GM19438 (cell line): ENCODE data around the gene TARS2.

Source experiments
- ATAC-seq: cut with Tn5 transposase; IDR thresholded peaks from one replicate; pipeline ENCODE4 v1.9.1; 2021; ENCODE audit warnings: low read depth; ENCODE audit not compliant: unreplicated experiment

TARS2 gene, protein sequence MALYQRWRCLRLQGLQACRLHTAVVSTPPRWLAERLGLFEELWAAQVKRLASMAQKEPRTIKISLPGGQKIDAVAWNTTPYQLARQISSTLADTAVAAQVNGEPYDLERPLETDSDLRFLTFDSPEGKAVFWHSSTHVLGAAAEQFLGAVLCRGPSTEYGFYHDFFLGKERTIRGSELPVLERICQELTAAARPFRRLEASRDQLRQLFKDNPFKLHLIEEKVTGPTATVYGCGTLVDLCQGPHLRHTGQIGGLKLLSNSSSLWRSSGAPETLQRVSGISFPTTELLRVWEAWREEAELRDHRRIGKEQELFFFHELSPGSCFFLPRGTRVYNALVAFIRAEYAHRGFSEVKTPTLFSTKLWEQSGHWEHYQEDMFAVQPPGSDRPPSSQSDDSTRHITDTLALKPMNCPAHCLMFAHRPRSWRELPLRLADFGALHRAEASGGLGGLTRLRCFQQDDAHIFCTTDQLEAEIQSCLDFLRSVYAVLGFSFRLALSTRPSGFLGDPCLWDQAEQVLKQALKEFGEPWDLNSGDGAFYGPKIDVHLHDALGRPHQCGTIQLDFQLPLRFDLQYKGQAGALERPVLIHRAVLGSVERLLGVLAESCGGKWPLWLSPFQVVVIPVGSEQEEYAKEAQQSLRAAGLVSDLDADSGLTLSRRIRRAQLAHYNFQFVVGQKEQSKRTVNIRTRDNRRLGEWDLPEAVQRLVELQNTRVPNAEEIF

DNA sequence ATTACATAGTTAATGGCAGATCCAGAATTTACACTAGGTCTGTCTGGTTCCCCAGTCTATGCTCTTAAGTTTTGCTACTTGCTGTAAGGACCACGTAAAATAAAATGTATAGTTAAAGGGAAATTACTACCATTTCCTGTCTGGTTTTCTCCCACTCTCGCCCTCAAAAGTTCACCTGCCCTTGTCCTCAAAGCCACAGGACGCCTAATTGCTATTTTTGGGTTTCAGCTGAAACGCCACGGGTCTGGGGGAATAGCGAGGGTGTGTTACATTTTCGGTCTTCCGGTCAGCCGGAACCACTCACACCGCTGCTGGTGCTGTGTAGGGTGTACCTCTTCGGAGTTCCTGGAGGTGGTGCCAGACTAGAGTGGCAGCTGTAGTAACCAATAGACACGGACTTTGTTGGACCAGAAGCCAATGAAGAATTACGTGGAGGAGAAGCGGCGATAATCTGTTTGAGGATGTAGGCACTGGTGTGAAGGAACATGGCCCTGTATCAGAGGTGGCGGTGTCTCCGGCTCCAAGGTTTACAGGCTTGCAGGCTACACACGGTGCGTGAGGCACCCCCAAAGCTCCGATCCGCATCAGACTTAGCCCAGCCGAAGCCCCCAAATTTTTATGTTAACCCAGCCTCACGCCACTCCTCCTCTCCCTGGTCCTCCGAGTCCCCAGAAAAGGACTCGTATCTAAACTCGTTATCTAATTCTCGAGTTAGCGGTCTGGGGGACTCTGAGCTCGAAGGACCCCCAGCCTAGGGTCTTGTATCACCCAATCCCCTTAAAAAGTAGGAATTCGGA, at the start of gene TARS2:
Gene TARS2 (plus strand): TSS at position 454 of the 797 bp plus-strand sequence. CDS start 32 bp downstream, at position 486.
- peak; percentile 98 for ATAC-seq

DNA sequence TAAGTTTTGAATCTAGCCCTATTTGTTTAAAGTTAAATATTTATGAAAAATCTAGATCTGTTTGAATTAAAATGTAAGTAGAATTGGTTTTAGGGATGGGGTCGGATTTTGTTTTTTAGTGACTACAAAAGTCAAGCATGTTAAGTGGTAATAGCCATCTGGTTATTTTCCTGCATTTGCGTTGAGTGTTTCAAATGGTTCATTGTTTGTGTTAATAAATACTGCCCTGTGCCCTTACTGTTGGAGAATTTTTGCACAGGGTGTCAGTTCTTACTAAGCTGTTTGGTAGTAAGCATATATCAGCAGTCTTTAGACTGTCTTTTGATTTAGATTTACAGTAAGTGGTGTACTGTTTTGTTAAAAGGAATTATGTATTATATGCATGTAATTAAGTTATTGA, 46.1 kb upstream of the TARS2 start:
- ATAC-seq = no peak

DNA sequence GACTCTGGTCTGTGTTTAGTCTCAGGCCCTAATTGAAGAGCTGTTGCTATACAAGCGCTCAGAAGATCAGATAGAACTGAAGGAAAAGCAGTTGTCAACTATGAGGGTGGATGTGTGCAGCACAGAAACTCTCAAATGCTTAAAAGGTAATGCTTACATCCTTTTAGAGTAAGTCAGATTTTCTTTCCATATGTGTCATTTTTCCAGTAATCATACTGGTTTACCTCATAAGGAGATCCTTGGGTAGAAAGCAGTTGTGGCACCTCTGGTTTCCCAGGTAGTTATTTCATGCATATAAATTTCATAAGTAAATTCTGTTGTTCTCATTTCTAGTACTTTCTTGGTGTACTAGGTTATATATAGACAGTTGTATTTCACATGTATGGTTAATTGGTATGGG, 43.0 kb upstream of the TARS2 start:
- no peak for ATAC-seq

DNA sequence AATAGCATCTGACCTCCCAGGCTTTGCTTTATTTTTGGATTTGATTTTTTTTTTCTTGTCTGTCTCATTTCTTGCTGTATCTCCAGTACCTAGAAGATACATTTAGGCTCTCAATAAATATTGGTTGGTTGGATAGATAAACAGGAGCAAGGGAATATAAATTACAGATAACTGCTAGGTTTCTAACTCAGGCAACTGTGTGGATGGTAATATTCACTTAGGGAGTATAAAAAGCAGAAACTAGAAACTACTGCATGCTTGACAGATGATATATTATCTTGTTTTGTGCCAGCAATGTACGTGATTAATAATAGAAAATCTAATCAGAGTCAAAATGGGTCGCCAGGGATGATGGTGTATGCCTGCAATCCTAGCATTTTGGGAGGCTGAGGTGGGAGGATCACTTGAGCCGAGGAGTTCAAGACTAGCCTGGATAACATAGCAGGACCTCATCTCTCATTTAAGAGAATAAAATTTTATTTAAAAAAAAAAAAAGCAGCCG, 31.0 kb upstream of the TARS2 start:
- no peak for ATAC-seq

DNA sequence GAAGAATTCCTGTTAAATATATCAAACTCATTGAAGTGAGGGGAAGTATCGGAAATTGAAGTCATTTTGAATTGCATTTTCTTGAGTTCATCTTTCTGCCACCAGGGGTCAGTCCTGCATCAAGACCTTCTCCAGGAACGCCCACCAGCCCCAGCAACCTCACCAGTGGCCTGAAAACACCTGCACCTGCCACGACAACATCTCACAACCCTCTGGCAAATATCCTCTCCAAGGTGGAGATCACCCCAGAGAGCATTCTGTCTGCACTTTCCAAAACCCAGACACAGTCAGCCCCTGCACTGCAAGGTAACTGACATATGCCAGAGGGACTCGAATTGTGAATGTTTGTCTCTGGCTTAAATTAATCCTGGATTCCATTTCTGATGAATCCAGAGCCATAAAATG, 22.8 kb upstream of the TARS2 start:
- ATAC-seq = no peak

DNA sequence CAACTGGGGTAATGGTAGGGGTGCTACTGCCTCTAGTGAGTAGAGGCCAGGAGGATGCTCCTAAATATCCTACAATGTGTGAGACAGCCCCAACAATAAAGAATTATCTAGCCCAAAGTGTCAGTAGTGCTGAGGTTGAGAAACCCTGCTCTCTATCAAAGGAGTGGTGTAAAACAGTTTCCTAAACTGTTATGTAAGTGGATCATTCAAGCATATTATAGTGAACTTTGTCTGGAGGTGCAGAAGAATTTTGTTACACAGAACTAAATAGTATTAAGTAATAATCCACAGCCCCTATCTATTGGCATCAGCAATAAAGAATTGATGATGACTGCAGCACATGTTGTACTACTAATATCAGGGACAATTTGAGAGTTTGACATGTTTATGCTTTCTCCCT, 20.3 kb upstream of the TARS2 start:
- no peak for ATAC-seq

DNA sequence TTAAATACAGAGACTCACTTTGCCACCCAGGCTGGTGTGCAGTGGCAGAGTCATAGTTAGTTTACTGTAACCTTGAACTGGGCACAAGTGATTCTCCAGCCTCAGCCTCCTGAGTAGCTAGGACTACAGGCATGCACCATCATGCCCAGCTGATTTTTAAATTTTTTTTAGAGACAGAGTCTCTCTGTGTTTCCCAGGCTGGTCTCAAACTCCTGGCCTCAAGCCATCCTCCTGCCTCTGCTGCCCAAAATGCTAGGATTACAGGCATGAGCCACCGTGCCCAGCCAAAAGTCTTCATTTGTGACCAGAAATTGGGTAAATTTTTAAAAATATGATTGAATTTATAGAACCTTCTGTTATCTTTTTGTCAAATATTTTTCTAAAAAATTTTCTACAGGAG, 17.9 kb upstream of the TARS2 start:
- ATAC-seq = no peak

DNA sequence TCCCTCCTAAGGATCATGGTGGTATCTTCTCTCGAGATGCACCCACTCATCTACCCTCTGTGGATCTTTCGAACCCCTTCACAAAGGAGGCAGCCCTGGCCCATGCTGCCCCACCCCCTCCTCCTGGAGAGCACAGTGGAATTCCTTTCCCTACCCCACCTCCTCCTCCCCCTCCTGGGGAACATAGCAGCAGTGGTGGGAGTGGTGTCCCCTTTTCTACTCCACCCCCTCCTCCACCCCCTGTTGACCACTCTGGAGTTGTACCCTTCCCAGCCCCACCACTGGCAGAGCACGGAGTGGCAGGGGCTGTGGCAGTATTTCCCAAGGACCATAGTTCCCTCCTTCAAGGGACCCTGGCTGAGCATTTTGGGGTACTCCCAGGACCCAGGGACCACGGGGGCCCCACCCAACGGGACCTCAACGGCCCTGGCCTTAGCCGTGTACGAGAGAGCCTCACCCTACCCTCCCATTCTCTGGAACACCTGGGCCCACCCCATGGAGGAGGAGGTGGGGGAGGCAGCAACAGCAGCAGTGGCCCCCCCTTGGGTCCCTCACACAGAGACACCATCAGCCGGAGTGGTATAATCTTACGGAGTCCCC, 14.5 kb upstream of the TARS2 start:
- ATAC-seq = no peak

DNA sequence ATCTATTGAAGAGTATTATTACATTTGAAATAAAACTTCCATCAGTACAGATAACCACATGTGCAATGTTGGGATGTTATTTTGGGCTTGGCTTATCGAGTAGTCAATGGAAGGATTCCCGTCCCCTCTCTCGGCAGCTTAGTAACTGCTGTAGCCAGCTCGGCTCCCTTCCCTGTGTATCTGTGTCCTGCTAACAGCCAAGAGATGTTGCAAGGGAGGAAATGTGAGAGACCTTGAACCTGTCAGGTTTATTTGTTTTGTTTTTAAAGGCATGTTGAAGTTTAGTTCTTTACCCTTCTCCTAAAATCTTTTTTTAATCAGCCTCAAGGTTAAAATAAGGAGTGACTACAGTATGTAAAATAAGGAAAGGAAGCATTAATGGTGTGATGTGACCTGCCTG, 13.6 kb upstream of the TARS2 start:
- no peak for ATAC-seq

DNA sequence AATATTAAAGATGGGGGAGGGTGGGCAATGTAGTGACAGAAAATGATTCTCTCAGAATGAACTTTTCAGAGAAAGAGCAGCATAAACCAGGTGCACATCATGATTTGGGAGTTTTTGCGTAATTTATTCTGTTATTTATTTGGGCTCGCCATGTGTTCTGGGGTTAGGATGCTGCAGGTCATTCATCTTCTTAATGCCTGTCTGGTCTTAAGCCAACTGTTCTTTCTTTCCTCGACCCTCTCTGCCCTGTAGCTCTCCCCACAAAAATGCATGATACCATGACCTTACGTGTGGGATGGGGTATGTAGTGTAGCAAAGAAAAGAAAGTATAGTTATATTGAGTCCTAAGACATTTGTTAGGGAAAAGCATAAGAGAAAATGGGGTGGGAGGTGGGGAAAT, 12.3 kb upstream of the TARS2 start:
- no peak for ATAC-seq

DNA sequence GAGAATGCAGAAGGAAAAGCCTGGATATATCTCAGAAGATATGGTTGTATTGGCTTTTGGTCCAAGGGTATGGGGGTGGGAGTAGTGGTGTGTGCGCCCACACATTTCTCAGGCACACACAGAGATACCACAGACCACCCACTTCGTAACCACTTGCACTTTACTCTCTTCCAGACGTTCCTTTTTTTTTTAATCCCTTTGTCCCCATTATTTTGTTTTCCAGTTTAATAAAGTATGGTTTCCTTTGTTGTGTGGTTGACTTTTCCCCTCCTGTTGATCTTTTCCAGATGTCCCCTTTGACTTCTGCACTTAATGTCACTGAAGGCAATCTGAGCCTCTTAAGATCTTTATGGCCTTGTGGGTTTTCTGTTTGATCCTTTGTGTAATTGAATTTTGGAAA, 10.5 kb upstream of the TARS2 start:
- no peak for ATAC-seq

DNA sequence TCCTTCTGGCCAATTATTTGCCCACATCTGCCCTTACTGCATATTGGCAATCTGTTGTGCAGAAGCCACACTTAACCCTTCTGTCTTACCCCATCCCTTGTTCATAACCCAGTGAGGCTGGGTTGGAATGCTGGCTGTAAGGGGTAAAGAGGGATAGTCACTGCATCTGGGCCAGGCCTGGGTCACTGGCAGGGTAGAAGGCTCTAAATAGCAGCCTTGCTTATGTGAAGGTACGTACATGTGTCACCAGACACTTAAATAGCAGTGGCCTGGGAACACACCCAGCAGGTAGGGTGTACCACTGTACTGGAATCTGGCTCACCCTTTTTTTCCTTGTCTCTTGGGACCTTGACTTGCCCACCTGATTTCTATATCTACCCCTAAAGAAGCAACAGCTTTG, 9.9 kb upstream of the TARS2 start:
- no peak for ATAC-seq

DNA sequence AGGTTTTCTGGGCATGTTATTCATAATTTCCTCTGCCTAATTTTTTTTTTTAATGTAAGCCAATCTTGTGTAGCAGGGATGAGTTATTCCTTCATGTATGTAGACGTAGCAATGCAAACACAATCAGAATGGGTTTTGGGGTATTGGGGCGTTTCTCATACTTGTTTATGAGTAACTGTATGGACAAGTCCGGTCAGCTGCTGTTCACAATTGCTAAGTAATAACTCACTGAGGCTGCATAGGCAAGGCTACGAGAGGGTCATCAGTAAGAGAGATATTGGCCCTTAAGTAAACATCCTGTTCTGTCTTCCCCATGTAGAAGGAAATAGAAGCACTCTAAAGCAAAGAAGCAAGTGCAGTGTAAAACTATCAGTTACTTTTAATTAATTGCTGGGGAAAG, 9.5 kb upstream of the TARS2 start:
- no peak for ATAC-seq

DNA sequence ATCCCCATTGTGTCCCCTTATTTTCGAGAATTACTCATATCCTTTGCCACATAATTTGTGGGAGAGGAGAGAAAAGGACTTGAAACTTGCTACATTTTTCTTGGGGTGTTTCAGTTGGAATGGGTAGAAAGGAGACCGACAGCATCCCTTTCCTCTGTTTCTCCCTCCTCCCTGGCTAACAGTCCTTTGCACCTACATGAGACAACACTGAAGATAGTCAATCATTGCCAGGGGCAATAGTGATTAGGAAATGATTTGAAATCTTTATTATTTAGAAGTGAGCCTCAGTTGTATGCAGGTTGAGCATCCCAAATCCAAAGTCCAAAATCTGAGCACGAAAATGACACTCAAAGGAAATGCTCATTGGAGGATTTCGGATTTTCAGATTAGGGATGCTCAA, 7.8 kb upstream of the TARS2 start:
- no peak for ATAC-seq

DNA sequence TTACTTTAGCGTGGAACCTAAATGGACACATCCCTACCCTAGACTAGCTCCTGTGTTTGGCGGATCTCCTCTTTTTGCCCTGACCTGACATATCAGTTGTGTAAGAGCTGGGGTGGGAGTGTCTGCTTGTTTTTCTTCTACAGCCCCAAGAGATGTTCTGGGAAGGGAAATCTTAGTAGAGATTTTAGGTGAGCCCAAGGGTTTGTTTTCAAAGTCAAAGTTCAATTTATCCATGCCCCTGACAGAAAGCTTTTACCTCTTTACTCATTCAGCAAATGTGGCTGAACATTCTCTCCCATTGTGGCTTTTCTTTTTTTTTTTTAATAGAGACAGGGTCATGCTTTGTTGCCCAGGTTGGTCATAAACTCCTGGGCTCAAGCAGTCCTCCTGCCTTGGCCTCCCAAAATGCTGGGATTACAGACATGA, 7.3 kb upstream of the TARS2 start:
- ATAC-seq = no peak

DNA sequence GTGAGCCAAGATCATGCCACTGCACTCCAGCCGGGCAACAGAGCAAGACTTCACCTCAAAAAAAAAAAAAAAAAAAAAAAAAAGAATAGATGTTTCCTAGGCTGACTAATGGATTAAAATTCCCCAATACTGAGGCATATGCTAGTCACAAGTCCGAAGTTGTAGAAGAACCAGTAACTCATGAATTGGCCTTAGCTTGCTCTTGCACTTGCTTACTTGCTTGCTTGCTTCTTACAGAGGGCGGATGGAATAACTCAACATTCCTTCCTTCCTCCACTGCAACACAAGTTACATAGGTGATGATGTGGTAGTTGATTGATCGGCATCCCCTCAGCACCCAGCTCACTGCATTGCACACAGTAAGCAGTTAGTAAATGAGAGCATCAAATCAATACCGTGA, 2.8 kb upstream of the TARS2 start:
- ATAC-seq = no peak

DNA sequence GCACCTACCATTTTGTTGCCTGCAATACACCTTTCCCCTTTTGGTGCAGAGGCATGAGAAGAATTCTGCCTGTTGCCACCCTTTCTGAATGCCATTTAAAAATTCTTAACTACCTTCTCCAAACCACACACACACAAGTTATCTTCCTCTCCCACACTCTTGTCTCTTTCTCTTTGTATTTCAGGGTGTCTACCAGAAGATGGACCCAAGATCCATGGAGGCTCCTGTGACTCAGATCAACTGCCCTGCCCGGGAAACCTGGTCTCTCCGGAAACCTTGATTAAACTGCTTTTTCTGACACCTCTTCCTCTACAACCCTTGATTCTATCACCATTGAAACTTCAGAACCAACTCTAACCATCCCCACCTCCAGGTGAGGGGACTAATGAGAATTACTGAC, 2.4 kb upstream of the TARS2 start:
- ATAC-seq = no peak

DNA sequence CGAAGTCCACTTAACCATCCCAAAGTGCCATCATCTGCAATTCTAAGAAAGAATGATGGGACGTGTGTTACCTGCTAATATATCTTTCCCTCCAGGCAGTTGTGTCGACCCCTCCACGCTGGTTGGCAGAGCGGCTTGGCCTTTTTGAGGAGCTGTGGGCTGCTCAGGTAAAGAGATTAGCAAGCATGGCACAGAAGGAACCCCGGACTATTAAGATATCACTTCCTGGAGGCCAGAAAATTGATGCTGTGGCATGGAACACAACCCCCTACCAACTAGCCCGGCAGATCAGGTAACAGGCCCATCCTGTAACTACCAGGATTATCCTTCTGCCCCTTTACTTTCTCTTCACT, 520 bp downstream of the TARS2 start:
- no peak for ATAC-seq

DNA sequence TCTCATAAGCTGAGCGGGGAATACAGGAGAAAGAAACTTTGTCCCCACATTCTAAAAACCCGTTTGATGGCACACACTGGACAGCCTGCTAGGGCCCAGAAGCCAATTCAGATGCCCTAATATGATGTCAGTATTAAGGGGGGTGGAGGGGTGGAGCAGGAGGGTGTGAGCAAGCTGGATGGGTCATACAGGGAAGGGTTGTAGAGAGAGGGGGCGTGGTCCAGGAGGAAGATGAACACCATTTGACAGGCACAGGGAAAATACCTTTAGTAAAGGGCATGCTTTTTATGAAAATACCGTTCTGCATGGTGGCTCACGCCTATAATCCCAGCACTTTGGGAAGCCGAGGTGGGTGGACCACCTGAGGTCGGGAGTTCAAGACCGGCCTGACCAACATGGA, 6.0 kb downstream of the TARS2 start:
- no peak for ATAC-seq

DNA sequence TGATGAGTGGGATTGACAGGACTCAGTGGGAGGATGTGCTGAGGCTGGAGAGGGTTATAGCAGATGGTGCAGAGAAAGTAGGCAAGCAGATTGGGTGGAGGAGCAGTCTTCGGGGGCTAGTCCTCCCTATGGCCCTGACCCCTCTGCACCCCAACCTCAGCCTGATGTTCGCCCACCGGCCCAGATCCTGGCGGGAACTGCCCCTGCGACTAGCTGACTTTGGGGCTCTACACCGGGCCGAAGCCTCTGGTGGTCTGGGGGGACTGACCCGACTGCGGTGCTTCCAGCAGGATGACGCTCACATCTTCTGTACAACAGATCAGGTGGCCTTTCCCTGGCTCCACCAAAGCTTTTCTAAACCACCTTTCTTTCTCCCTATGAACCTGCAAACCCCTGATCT, 11.1 kb downstream of the TARS2 start:
- no peak for ATAC-seq

DNA sequence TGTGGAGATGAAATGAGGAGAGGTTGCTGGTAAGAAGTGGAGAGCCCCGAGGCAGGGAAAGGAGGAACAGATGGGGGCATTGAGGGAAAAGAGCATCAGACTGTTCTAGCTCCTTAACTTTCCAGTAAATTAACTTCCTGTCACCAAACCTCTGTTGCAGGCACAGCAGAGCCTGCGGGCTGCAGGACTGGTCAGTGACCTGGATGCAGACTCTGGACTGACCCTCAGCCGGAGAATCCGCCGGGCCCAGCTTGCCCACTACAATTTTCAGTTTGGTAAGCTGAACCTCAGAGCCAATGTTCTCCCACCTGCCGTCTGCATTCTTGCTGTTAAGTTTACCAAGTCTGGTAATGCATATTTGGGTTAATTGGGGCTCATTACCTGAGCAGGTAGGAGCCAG, 18.2 kb downstream of the TARS2 start:
- ATAC-seq = no peak
